ENCODE data around the gene XXYLT1. TPM values are rescaled to one million over a fixed set of nuclear protein-coding genes. Genes with fewer than 3 reads are reported as not detected.

XXYLT1 gene
- total and polyA plus RNA-seq, 9 of the 15 experiments (the other 6 are each of a cell fraction or from before 2014, with no cell fraction given), result 1.9 to 18.9 (median 15.0) TPM

GRCh38 chr3:195030791-195031321 lies 240.1 kb downstream of the XXYLT1 start:
- H3K4me2 ChIP-seq (ENCODE audit: insufficient read depth, low read length), result no peak overlapping the region
- ChIA-PET POLR2A (interaction anchor here (0.6 to 1.5 kb wide), 4 partner anchors 10 to 623 kb away, joined by 3 to 4 read pairs (median 4); no protein-coding TSS in a partner anchor), CTCF (ENCODE audit: low intra/inter-chr PET ratio) (no interaction called here)
- H3K9me1 ChIP-seq (ENCODE audit: control insufficient read depth, insufficient read depth, low read length), result no peaks in the 10 kb centered on the region
- intact Hi-C loops (cut with micrococcal nuclease) (no loop called here), in situ Hi-C loops (cut with MboI) (no loop called here)
- H3K79me2 ChIP-seq (ENCODE audit: control insufficient read depth, insufficient read depth, low read length), result no peaks in the 10 kb centered on the region
- DNase-seq (ENCODE audit: extremely low read depth in 1 of 4, low spot score in 3 of 4) (no peak), FAIRE-seq (no peak), ATAC-seq (no peak)
- no TSS peak for BruUV-seq (replicated peaks)
- no peaks in the 10 kb centered on the region for H3K36me3 ChIP-seq (ENCODE audit: control insufficient read depth, insufficient read depth, low read length)
- H2AFZ ChIP-seq (ENCODE audit: low read depth, low read length), result no peak overlapping the region
- no peak overlapping the region for H3K4me3 ChIP-seq
- no peak overlapping the region for H3K9ac ChIP-seq (ENCODE audit: insufficient read depth in 1 of 2, low read depth in 2 of 2, low read length in 2 of 2)
- peaks cover 0 to 12% of the 10 kb centered on the region in 2 experiments; a peak in 2 of 5 replicates for H3K4me1 ChIP-seq (replicated peaks in 1 of 2; ENCODE audit: control insufficient read depth in 2 of 2, insufficient read depth in 2 of 2, low read length in 2 of 2)
- no peaks in the 10 kb centered on the region for H3K9me3 ChIP-seq (replicated peaks; ENCODE audit: control insufficient read depth, insufficient read depth, low read depth, low read length)
- no peak overlapping the region for H3K27ac ChIP-seq (ENCODE audit: extremely low read depth, low read depth, low read length)
- peaks cover 46 to 79% of the 10 kb centered on the region in 2 experiments for H3K27me3 ChIP-seq (ENCODE audit: control insufficient read depth in 2 of 2, insufficient read depth in 2 of 2, low read length in 2 of 2)
- WGBS (ENCODE audit: insufficient coverage, low coverage, missing lambda C conversion rate), result 3% methylated on average over 13 of the region's 13 CpGs
- H4K20me1 ChIP-seq (replicated peaks; ENCODE audit: control insufficient read depth, insufficient read depth, low read length), result no peaks in the 10 kb centered on the region
- TF ChIP-seq, protein P1, sequence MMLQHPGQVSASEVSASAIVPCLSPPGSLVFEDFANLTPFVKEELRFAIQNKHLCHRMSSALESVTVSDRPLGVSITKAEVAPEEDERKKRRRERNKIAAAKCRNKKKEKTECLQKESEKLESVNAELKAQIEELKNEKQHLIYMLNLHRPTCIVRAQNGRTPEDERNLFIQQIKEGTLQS (IDR thresholded peaks at IDR 0.05), result no peak
- TF ChIP-seq, protein P1 (CRISPR knock-in tag; conservative IDR thresholded peaks at IDR 0.05), result no peak
- TF ChIP-seq ETV6 (IDR thresholded peaks at IDR 0.05; ENCODE audit: borderline replicate concordance in 1 of 2, low read depth in 2 of 2, low read length in 1 of 2) (no peak), ETV6 (CRISPR knock-in tag; IDR thresholded peaks at IDR 0.05; ENCODE audit: borderline replicate concordance) (no peak), ZNF175 (CRISPR knock-in tag; IDR thresholded peaks at IDR 0.05; ENCODE audit: low read depth) (no peak), DEAF1 (CRISPR knock-in tag; IDR thresholded peaks at IDR 0.05) (no peak), NFE2L1 (tag; IDR thresholded peaks at IDR 0.05; ENCODE audit: borderline replicate concordance, low read depth) (no peak), ZFP36 (IDR thresholded peaks at IDR 0.05; ENCODE audit: low read depth, low read length, partially characterized antibody) (no peak), ZNF584 (CRISPR knock-in tag; IDR thresholded peaks at IDR 0.05; ENCODE audit: low read depth) (no peak), ATF7 (IDR thresholded peaks at IDR 0.05) (no peak), ELF1 (tag; IDR thresholded peaks at IDR 0.05) (no peak), TEAD4 (IDR thresholded peaks at IDR 0.05; ENCODE audit: low read length) (no peak), TEAD4 (CRISPR knock-in tag; IDR thresholded peaks at IDR 0.05; ENCODE audit: borderline replicate concordance) (no peak), HNRNPLL (IDR thresholded peaks at IDR 0.05; ENCODE audit: low read depth, low read length, poor library complexity, severe bottlenecking) (no peak), PTBP1 (IDR thresholded peaks at IDR 0.05; ENCODE audit: low read depth, low read length) (no peak)
- TF ChIP-seq, protein P2, sequence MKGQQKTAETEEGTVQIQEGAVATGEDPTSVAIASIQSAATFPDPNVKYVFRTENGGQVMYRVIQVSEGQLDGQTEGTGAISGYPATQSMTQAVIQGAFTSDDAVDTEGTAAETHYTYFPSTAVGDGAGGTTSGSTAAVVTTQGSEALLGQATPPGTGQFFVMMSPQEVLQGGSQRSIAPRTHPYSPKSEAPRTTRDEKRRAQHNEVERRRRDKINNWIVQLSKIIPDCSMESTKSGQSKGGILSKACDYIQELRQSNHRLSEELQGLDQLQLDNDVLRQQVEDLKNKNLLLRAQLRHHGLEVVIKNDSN (CRISPR knock-in tag; IDR thresholded peaks at IDR 0.05), result no peak
- TF ChIP-seq, protein P3, sequence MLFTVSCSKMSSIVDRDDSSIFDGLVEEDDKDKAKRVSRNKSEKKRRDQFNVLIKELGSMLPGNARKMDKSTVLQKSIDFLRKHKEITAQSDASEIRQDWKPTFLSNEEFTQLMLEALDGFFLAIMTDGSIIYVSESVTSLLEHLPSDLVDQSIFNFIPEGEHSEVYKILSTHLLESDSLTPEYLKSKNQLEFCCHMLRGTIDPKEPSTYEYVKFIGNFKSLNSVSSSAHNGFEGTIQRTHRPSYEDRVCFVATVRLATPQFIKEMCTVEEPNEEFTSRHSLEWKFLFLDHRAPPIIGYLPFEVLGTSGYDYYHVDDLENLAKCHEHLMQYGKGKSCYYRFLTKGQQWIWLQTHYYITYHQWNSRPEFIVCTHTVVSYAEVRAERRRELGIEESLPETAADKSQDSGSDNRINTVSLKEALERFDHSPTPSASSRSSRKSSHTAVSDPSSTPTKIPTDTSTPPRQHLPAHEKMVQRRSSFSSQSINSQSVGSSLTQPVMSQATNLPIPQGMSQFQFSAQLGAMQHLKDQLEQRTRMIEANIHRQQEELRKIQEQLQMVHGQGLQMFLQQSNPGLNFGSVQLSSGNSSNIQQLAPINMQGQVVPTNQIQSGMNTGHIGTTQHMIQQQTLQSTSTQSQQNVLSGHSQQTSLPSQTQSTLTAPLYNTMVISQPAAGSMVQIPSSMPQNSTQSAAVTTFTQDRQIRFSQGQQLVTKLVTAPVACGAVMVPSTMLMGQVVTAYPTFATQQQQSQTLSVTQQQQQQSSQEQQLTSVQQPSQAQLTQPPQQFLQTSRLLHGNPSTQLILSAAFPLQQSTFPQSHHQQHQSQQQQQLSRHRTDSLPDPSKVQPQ (CRISPR knock-in tag; IDR thresholded peaks at IDR 0.05; ENCODE audit: borderline replicate concordance), result no peak

Data from K562 (cell line).